HCEC 1CT (cell line): ENCODE data around the gene POLR2H.
A peak's percentile ranks its signal among the peaks of the same experiment; 100 is the strongest.

ENCODE experiments used
- DNase-seq: peaks from one replicate; pipeline ENCODE4 v3.0.0-alpha.2; 2017

Gene POLR2H

GRCh38 chr3:184375747-184376461 lies 14.4 kb downstream of the POLR2H start:
- DNase-seq: no peak

GRCh38 chr3:184377374-184377773 lies 15.9 kb downstream of the POLR2H start:
- DNase-seq: no peak

DNA sequence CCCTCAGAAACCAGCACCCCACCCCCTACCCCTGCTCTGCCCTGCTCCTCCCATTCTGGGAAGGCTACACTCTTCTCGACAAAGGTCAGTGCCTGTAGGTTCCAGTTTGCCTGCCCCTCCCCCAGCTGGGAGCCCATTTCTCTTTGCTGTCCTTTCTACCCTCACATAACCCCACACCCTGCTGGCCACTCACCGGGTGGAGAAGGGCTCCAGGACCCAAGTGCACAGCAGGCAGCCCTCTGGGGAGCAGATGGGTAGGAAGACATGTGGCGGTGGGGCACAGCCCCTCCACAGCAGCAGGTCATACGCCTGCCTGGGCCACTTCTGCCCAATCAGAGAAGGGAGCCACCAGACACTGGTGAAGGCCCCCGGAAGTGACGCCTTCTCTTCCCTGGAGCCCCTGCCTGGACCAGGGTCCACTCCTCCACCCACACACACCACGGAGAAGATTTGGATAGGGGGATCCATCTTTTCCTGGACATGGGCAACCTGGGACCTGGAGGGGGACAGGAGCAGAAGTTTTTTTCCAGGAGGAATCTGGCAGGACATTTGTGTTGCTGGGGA lies 16.5 kb downstream of the POLR2H start, which contains the start of gene THPO:
THPO (minus strand) TSS at position 326 of the 564 bp plus-strand sequence. CDS start 1,948 bp downstream, outside the sequence.
- no peak for DNase-seq

- DNase-seq: no peak
These were observed 17.3 kb downstream of the POLR2H start for GRCh38 chr3:184378651-184379357.

DNA sequence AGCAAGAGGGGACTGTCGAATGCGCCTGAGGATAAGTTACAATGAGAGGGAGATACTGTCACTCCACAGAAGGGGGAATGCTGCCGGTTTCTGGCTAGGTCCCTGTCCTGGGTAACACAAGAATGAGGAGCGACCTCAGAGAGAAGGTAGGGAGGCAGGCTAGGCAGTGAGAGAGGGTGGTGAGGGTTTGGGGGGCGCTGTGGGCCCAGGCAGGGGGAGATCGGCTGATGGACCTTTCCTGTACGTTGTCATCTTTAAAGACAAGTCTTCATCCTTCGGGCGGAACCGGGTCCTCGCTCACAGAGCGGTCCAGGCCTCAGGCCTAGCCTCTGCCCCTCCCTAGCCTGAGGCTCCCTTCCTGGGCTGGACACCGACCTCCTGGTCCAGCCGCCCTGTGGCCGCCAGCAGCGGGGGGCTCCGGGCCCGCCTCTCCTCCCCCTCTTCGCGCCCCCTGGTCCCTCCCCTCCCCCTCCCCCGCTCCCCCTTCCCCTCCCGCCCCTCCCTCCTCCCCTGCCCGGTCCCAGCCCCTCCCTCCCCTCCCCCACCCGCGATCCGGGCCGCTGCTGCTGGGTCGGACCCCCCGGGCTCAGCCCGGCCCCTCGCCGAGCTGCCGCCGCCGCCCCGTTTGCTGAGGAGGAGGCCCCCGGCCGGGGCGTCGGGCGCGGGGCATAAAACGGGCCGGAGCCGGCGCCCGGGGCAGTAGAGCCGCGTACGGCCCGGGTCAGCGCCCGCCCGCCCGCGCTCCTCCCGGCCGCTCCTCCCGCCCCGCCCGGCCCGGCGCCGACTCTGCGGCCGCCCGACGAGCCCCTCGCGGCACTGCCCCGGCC lies 18.1 kb downstream of the POLR2H start, which contains the start of gene CHRD:
CHRD (plus strand) TSS at position 697 of the 827 bp plus-strand sequence. CDS start 265 bp downstream, outside the sequence.
- no peak for DNase-seq

DNA sequence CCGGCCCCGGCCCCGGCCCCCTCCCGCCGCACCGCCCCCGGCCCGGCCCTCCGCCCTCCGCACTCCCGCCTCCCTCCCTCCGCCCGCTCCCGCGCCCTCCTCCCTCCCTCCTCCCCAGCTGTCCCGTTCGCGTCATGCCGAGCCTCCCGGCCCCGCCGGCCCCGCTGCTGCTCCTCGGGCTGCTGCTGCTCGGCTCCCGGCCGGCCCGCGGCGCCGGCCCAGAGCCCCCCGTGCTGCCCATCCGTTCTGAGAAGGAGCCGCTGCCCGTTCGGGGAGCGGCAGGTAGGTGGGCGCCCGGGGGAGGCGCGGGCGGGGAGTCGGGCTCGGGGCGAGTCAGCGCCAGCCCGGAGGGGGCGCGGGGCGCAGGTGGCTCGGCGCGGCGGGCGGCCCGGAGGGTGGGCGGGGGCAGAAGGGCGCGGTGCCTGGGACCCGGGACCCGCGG lies 18.7 kb downstream of the POLR2H start:
- peak; percentile 9 for DNase-seq

GRCh38 chr3:184380627-184381260 lies 19.2 kb downstream of the POLR2H start:
- no peak for DNase-seq

GRCh38 chr3:184381261-184382224 lies 20.0 kb downstream of the POLR2H start:
- DNase-seq: no peak

DNA sequence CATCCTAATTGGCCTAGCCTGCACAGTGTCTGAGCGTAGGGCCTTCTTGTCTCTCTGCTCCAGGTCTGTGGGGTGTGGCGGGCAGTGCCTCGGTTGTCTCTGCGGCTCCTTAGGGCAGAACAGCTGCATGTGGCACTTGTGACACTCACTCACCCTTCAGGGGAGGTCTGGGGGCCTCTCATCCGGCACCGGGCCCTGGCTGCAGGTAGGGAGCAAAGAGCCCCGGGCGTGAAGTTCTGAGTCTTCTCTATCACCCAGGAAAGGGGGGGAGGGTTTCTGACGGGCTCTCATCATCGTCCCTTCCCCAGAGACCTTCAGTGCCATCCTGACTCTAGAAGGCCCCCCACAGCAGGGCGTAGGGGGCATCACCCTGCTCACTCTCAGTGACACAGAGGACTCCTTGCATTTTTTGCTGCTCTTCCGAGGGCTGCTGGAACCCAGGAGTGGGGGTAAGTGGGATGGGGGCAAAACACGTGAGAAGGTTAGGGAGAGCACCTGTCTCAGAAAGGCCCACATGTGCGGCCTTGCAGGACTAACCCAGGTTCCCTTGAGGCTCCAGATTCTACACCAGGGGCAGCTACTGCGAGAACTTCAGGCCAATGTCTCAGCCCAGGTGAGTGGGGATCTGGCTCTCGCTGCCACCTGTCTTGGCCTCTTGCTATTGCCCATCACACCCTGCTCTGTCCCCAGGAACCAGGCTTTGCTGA lies 21.0 kb downstream of the POLR2H start:
- DNase-seq: no peak

DNA sequence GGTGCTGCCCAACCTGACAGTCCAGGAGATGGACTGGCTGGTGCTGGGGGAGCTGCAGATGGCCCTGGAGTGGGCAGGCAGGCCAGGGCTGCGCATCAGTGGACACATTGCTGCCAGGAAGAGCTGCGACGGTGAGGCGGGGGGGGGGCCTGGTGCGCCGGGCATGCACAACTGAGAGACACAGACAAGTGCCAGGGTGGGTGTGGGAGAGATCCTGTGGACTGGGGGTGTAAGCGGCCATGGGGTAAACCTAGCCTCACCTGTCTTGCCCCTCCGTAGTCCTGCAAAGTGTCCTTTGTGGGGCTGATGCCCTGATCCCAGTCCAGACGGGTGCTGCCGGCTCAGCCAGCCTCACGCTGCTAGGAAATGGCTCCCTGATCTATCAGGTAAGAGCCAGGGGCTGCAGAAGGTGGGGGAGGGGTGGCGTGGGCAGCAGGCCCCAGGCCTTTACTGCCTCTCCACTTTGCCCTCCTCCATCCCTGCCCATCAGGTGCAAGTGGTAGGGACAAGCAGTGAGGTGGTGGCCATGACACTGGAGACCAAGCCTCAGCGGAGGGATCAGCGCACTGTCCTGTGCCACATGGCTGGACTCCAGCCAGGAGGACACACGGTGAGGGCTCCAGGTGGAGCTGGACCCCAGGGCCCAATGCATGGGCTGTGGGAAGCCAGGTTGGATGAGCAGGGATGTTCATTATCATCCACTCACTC lies 21.7 kb downstream of the POLR2H start:
- no peak for DNase-seq

DNA sequence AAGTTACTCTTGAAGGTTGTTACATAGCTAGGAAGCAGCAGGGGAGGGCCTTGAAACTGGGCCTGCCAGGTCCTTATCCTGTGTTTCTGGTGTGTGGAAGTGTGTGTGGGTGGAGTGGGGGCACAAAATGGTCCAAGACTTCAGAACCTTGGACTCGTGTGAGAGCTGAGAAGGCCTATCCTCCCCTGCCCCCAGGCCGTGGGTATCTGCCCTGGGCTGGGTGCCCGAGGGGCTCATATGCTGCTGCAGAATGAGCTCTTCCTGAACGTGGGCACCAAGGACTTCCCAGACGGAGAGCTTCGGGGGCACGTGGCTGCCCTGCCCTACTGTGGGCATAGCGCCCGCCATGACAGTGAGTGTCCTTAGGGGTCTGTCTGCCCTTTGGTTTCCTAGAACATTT lies 22.8 kb downstream of the POLR2H start:
- no peak for DNase-seq

GRCh38 chr3:184384856-184385422 lies 23.4 kb downstream of the POLR2H start:
- DNase-seq: no peak

- DNase-seq: no peak
These were observed 24.7 kb downstream of the POLR2H start for GRCh38 chr3:184386047-184386806.

GRCh38 chr3:184387174-184387714 lies 25.7 kb downstream of the POLR2H start:
- no peak for DNase-seq

GRCh38 chr3:184388164-184388935 lies 26.8 kb downstream of the POLR2H start:
- no peak for DNase-seq

DNA sequence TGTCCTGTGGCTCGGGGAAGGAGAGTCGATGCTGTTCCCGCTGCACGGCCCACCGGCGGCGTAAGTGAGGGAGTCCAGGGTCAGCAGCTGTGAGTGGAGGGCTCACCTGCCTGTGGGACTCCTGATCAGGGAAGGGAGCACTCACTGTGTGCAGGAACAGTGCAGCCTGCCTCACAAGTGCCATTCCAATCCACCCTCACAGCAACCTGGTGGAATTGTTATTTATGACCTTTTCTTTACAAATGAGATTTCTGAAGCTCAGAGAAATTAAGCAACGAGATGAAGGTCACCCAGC lies 27.4 kb downstream of the POLR2H start:
- DNase-seq: no peak

DNA sequence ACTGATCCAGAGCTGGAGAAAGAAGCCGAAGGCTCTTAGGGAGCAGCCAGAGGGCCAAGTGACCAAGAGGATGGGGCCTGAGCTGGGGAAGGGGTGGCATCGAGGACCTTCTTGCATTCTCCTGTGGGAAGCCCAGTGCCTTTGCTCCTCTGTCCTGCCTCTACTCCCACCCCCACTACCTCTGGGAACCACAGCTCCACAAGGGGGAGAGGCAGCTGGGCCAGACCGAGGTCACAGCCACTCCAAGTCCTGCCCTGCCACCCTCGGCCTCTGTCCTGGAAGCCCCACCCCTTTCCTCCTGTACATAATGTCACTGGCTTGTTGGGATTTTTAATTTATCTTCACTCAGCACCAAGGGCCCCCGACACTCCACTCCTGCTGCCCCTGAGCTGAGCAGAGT lies 27.9 kb downstream of the POLR2H start:
- no peak for DNase-seq
